ENCODE results near the gene POLR1E.

DNA sequence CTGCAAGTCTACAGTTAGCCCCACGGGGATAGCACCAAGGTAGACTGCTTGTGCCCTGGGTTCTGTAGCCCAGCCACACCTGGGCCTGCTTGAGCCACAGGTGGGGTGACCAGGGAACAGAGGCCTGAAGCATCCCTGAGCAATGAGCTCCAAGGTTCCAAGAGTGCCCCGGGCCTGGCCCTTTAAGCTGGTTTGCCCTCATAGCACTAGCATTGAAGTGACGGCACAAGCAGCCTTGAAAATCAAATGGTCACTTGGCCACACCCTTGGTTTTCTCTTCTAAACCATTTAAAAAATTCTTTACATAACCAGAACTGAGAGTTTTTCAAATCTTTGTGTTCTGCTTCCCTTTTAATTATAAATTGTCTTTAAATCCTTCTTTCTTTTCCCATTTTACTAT is 65.7 kb downstream of the POLR1E start:
- TF ChIP-seq POLR2A (IDR thresholded peaks at IDR 0.05; ENCODE audit: low read depth, low read length) (no peak), TAF1 (IDR thresholded peaks at IDR 0.05; ENCODE audit: low read depth, low read length) (no peak), SPI1 (IDR thresholded peaks at IDR 0.05; ENCODE audit: low read depth, low read length) (no peak), POLR2AphosphoS5 (IDR thresholded peaks at IDR 0.05; ENCODE audit: low read depth, low read length) (no peak)

Data from GM12891 (cell line).